Duodenal mucosa (tissue), 2 donors: ENCODE data around the gene WDCP.
A peak's percentile ranks its signal among the peaks of the same experiment; 100 is the strongest.

Source experiments
- H3K27ac ChIP-seq: one replicate; pipeline ENCODE4 v1.7.0; 2013; ENCODE audit warnings: low read depth, low read length
- H3K27me3 ChIP-seq, 2 donors: one replicate each; pipeline ENCODE4 v1.7.0; 2013; ENCODE audit warnings: low read length in 2 of 2, control low read depth in 1 of 2; ENCODE audit not compliant: insufficient read depth in 2 of 2, control insufficient read depth in 1 of 2
- H3K36me3 ChIP-seq, 2 donors: one replicate each; pipeline ENCODE4 v1.7.0; 2013; ENCODE audit warnings: low read length in 2 of 2, control low read depth in 1 of 2; ENCODE audit not compliant: insufficient read depth in 2 of 2, control insufficient read depth in 1 of 2
- H3K4me1 ChIP-seq, 2 donors: one replicate each; pipeline ENCODE4 v1.7.0; 2013; ENCODE audit warnings: low read length in 2 of 2, control low read depth in 1 of 2; ENCODE audit not compliant: insufficient read depth in 2 of 2, control insufficient read depth in 1 of 2
- H3K4me3 ChIP-seq, 2 donors: one replicate each; pipeline ENCODE4 v1.7.0; 2013; ENCODE audit warnings: low read length in 2 of 2, low read depth in 1 of 2
- H3K9ac ChIP-seq, 2 donors: one replicate each; pipeline ENCODE4 v1.7.0; 2013; ENCODE audit warnings: low read length in 2 of 2, low read depth in 1 of 2
- H3K9me3 ChIP-seq, 2 donors: one replicate each; pipeline ENCODE4 v1.7.0; 2013; ENCODE audit warnings: low read length in 2 of 2, control low read depth in 1 of 2; ENCODE audit not compliant: control insufficient read depth in 1 of 2

WDCP gene

GRCh38 chr2:24082787-24083566, 35.8 kb upstream of the WDCP start:
- peak overlapping the region; percentile 90 for H3K27ac ChIP-seq
- H3K27me3 ChIP-seq, result no peaks in the 10 kb centered on the region
- peak overlapping the region; percentile 36 to 89 for H3K9ac ChIP-seq
- H3K4me3 ChIP-seq, result peak overlapping the region; percentile 77 to 88
- peaks cover 19 to 20% of the 10 kb centered on the region in 2 donors for H3K4me1 ChIP-seq
- H3K9me3 ChIP-seq, result no peaks in the 10 kb centered on the region
- peaks cover 12 to 30% of the 10 kb centered on the region in 2 donors for H3K36me3 ChIP-seq

- Histone ChIP-seq H3K36me3 (peaks cover 12 to 27% of the 10 kb centered on the region in 2 donors), H3K4me3 (no peak overlapping the region), H3K27ac (no peak overlapping the region), H3K4me1 (peaks cover 24 to 26% of the 10 kb centered on the region in 2 donors), H3K27me3 (no peaks in the 10 kb centered on the region), H3K9me3 (no peaks in the 10 kb centered on the region), H3K9ac (no peak overlapping the region)
Measured at GRCh38 chr2:24080701-24081100, 33.5 kb upstream of the WDCP start.

GRCh38 chr2:24077879-24078278, 30.7 kb upstream of the WDCP start:
- H3K27me3 ChIP-seq, result no peaks in the 10 kb centered on the region
- peaks cover 15 to 34% of the 10 kb centered on the region in 2 donors for H3K36me3 ChIP-seq
- H3K9ac ChIP-seq, result peak overlapping the region; percentile 81 to 90
- peaks cover 18 to 26% of the 10 kb centered on the region in 2 donors for H3K4me1 ChIP-seq
- no peaks in the 10 kb centered on the region for H3K9me3 ChIP-seq
- peak overlapping the region; percentile 75 to 88 for H3K4me3 ChIP-seq
- peak overlapping the region; percentile 95 for H3K27ac ChIP-seq

GRCh38 chr2:24077535-24077877, 30.3 kb upstream of the WDCP start:
- Histone ChIP-seq H3K9ac (peak overlapping the region; percentile 81 to 90), H3K27me3 (no peaks in the 10 kb centered on the region), H3K4me1 (peaks cover 15 to 22% of the 10 kb centered on the region in 2 donors), H3K36me3 (peaks cover 16 to 34% of the 10 kb centered on the region in 2 donors), H3K4me3 (peak overlapping the region; percentile 75 to 88), H3K9me3 (no peaks in the 10 kb centered on the region), H3K27ac (peak overlapping the region; percentile 95)

- Histone ChIP-seq H3K4me1 (peaks cover 14 to 17% of the 10 kb centered on the region in 2 donors), H3K27me3 (no peaks in the 10 kb centered on the region), H3K9me3 (no peaks in the 10 kb centered on the region), H3K36me3 (peaks cover 18 to 29% of the 10 kb centered on the region in 2 donors), H3K4me3 (peak overlapping the region; percentile 75 to 88), H3K27ac (peak overlapping the region; percentile 95), H3K9ac (peak overlapping the region; percentile 81 to 90)
Measured at GRCh38 chr2:24076849-24077534, 29.8 kb upstream of the WDCP start.

GRCh38 chr2:24075915-24076848, 29.0 kb upstream of the WDCP start, which contains the start of gene SF3B6:
TSS of gene SF3B6 (minus strand) at chr2:24076326. CDS start at chr2:24076229, 97 bp downstream.
- H3K9ac ChIP-seq, result peak within 1 kb of the TSS; percentile 87 to 90
- peaks cover 16 to 23% of the 10 kb centered on the region in 2 donors for H3K36me3 ChIP-seq
- H3K9me3 ChIP-seq, result no peaks in the 10 kb centered on the region
- peaks cover 14 to 16% of the 10 kb centered on the region in 2 donors for H3K4me1 ChIP-seq
- H3K4me3 ChIP-seq, result peak within 1 kb of the TSS; percentile 88 to 98
- H3K27ac ChIP-seq, result peak within 1 kb of the TSS; percentile 95
- no peaks in the 10 kb centered on the region for H3K27me3 ChIP-seq

- no peaks in the 10 kb centered on the region for H3K27me3 ChIP-seq
- H3K36me3 ChIP-seq, result peaks cover 14 to 21% of the 10 kb centered on the region in 2 donors
- peak overlapping the region; percentile 82 to 87 for H3K9ac ChIP-seq
- H3K9me3 ChIP-seq, result no peaks in the 10 kb centered on the region
- peak overlapping the region; percentile 88 to 98 for H3K4me3 ChIP-seq
- H3K4me1 ChIP-seq, result peaks cover 14 to 16% of the 10 kb centered on the region in 2 donors
- no peak overlapping the region for H3K27ac ChIP-seq
Measured at GRCh38 chr2:24075259-24075658, 28.1 kb upstream of the WDCP start.

- no peak overlapping the region for H3K27ac ChIP-seq
- H3K36me3 ChIP-seq, result peaks cover 17 to 28% of the 10 kb centered on the region in 2 donors
- H3K4me3 ChIP-seq, result no peak overlapping the region
- H3K9ac ChIP-seq, result no peak overlapping the region
- peaks cover 14 to 16% of the 10 kb centered on the region in 2 donors for H3K4me1 ChIP-seq
- no peaks in the 10 kb centered on the region for H3K9me3 ChIP-seq
- no peaks in the 10 kb centered on the region for H3K27me3 ChIP-seq
Measured at GRCh38 chr2:24073816-24074215, 26.6 kb upstream of the WDCP start.

GRCh38 chr2:24072259-24072658, 25.1 kb upstream of the WDCP start:
- H3K9ac ChIP-seq, result no peak overlapping the region
- no peaks in the 10 kb centered on the region for H3K9me3 ChIP-seq
- peaks cover 8 to 10% of the 10 kb centered on the region in 2 donors for H3K4me1 ChIP-seq
- H3K27me3 ChIP-seq, result no peaks in the 10 kb centered on the region
- H3K27ac ChIP-seq, result no peak overlapping the region
- peaks cover 19 to 42% of the 10 kb centered on the region in 2 donors for H3K36me3 ChIP-seq
- no peak overlapping the region for H3K4me3 ChIP-seq
